Measurements from ENCODE around the gene PSMG4.

Gene PSMG4

DNA sequence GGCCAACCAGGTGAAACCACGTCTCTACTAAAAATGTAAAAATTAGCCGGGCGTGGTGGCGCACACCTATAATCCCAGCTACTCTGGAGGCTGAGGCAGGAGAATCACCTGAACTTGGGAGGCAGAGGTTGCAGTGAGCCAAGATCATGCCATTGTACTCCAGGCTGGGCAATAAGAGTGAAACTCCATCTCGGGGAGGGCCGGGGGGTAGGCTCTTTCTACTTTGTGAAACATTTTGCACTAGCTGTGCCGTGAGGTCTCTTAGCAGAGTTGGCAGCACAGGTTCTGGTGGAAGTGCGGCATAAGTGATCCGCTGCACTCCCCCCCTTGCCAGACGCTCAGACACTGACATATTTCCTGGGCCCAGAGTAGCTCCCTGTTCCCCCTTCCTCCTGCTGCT is 24.5 kb downstream of the PSMG4 start:
- H3K4me3 ChIP-seq (ENCODE audit: insufficient read depth, low read length, poor library complexity, severe bottlenecking) = no peak overlapping the region
- H3K36me3 ChIP-seq (ENCODE audit: low read length) = no peaks in the 10 kb centered on the region

DNA sequence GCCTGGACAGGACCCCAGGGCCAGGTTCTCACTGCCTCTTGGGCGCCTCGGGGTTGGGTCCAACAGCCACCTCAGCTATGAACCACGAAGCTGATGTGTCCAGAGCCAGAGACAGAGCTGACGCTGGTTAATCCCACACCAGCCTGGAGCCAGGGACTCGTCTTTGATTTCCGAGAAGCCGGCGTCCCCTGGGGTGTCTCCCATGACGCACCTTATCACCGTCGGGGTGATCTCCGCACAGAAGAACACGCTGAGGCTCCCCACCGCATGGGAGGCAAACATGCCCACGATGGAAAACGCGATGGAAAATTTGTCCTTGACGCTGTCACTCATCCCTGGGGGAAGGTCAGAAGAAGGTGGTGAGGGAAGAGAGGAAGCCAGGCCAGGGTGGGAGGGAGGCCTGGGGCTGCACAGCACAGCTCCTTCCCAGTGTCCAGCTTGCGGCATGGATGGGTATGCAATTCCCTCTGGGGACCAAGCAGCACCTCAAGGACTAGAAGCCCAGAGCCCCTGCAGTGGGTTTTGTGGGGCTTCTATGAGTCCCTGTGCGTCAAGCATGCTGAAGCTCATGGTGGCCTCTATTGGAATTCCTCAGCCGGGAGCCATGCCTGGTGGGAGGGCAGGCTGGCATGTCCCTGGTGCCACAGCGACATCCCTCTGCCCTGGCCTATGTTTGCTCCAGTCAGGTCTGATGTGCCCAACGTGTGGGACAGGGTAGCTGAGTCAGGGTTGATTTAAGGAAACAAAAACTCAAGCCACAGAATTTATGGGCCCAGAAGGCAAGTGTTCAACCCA is 25.1 kb downstream of the PSMG4 start:
- TF ChIP-seq, protein P1, sequence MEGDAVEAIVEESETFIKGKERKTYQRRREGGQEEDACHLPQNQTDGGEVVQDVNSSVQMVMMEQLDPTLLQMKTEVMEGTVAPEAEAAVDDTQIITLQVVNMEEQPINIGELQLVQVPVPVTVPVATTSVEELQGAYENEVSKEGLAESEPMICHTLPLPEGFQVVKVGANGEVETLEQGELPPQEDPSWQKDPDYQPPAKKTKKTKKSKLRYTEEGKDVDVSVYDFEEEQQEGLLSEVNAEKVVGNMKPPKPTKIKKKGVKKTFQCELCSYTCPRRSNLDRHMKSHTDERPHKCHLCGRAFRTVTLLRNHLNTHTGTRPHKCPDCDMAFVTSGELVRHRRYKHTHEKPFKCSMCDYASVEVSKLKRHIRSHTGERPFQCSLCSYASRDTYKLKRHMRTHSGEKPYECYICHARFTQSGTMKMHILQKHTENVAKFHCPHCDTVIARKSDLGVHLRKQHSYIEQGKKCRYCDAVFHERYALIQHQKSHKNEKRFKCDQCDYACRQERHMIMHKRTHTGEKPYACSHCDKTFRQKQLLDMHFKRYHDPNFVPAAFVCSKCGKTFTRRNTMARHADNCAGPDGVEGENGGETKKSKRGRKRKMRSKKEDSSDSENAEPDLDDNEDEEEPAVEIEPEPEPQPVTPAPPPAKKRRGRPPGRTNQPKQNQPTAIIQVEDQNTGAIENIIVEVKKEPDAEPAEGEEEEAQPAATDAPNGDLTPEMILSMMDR (IDR thresholded peaks at IDR 0.05; ENCODE audit: insufficient read depth, low read length, poor library complexity, severe bottlenecking) = no peak
- H3K4me3 ChIP-seq (ENCODE audit: insufficient read depth, low read length, poor library complexity, severe bottlenecking) = no peak overlapping the region
- H4K20me1 ChIP-seq (ENCODE audit: low read depth, low read length) = no peaks in the 10 kb centered on the region
- H3K9ac ChIP-seq (ENCODE audit: low read length) = no peak overlapping the region
- no peak overlapping the region for H3K4me2 ChIP-seq (ENCODE audit: low read depth, low read length, poor library complexity, severe bottlenecking)
- H3K36me3 ChIP-seq (ENCODE audit: low read length) = no peaks in the 10 kb centered on the region
- no peaks in the 10 kb centered on the region for H3K9me2 ChIP-seq (replicated peaks; ENCODE audit: insufficient read depth, low read length)
- H3K27ac ChIP-seq (ENCODE audit: low read depth, low read length) = no peak overlapping the region
- no peaks in the 10 kb centered on the region for H3K9me3 ChIP-seq (ENCODE audit: insufficient read depth, low read length)
- peaks cover 4% of the 10 kb centered on the region; the same call in 1 of the 2 replicates for H3F3A ChIP-seq (ENCODE audit: insufficient read depth)
- H2AFZ ChIP-seq (ENCODE audit: low read depth, low read length, severe bottlenecking) = no peak overlapping the region
- no peaks in the 10 kb centered on the region for H3K27me3 ChIP-seq (ENCODE audit: low read length)
- no peaks in the 10 kb centered on the region for H3K79me2 ChIP-seq (ENCODE audit: insufficient read depth, low read length)

More for the DNA sequence above, 24.5 kb downstream of the PSMG4 start:
- H2AFZ ChIP-seq (ENCODE audit: low read depth, low read length, severe bottlenecking) = no peak overlapping the region
- no peak overlapping the region for H3K27ac ChIP-seq (ENCODE audit: low read depth, low read length)
- H3K9me3 ChIP-seq (ENCODE audit: insufficient read depth, low read length) = no peaks in the 10 kb centered on the region
- H3F3A ChIP-seq (ENCODE audit: insufficient read depth) = peaks cover 9% of the 10 kb centered on the region; the same call in 1 of the 2 replicates
- no peak overlapping the region for H3K9ac ChIP-seq (ENCODE audit: low read length)
- H4K20me1 ChIP-seq (ENCODE audit: low read depth, low read length) = no peaks in the 10 kb centered on the region
- no peaks in the 10 kb centered on the region for H3K79me2 ChIP-seq (ENCODE audit: insufficient read depth, low read length)
- TF ChIP-seq, protein P1 (IDR thresholded peaks at IDR 0.05; ENCODE audit: insufficient read depth, low read length, poor library complexity, severe bottlenecking) = no peak
- TF ChIP-seq EZH2phosphoT487 (conservative IDR thresholded peaks at IDR 0.05; ENCODE audit: low read length) = no peak
- no peaks in the 10 kb centered on the region for H3K9me2 ChIP-seq (replicated peaks; ENCODE audit: insufficient read depth, low read length)
- no peaks in the 10 kb centered on the region for H3K27me3 ChIP-seq (ENCODE audit: low read length)
- H3K4me2 ChIP-seq (ENCODE audit: low read depth, low read length, poor library complexity, severe bottlenecking) = no peak overlapping the region

DNA sequence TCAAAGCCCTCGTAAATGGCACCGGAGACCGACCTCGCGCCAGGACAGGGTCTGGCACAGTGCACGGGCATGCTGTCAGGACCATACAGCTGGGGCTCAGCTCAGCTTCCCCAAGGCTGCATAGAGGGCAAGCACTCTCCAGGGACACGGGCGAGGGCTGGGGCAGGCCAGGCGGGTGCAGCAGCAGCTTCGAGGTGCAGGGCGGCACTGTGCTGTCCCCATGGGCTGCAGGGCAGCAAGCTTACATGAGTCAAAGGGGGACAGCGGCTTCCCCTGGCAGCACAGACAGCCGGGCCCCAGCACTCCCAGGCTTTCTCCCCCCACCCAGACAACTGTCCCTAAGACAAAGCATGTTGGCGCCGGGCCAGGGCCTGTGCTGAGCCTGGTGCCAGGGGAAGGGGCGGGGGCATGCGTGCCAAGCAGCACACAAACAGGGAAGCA is 25.7 kb downstream of the PSMG4 start:
- Histone ChIP-seq H3K27me3 (ENCODE audit: low read length) (no peaks in the 10 kb centered on the region), H3K27ac (ENCODE audit: low read depth, low read length) (no peak overlapping the region), H3K9me3 (ENCODE audit: insufficient read depth, low read length) (no peaks in the 10 kb centered on the region), H3K79me2 (ENCODE audit: insufficient read depth, low read length) (no peaks in the 10 kb centered on the region), H3F3A (ENCODE audit: insufficient read depth) (peaks cover 3% of the 10 kb centered on the region; the same call in 1 of the 2 replicates), H3K9ac (ENCODE audit: low read length) (no peak overlapping the region), H3K4me3 (ENCODE audit: insufficient read depth, low read length, poor library complexity, severe bottlenecking) (no peak overlapping the region), H3K36me3 (ENCODE audit: low read length) (no peaks in the 10 kb centered on the region), H4K20me1 (ENCODE audit: low read depth, low read length) (no peaks in the 10 kb centered on the region), H3K4me2 (ENCODE audit: low read depth, low read length, poor library complexity, severe bottlenecking) (no peak overlapping the region), H2AFZ (ENCODE audit: low read depth, low read length, severe bottlenecking) (no peak overlapping the region), H3K9me2 (replicated peaks; ENCODE audit: insufficient read depth, low read length) (no peaks in the 10 kb centered on the region)
- TF ChIP-seq EZH2phosphoT487 (conservative IDR thresholded peaks at IDR 0.05; ENCODE audit: low read length) = no peak
- TF ChIP-seq, protein P1 (IDR thresholded peaks at IDR 0.05; ENCODE audit: insufficient read depth, low read length, poor library complexity, severe bottlenecking) = no peak
